Measurements from ENCODE around the gene E2F6.

GRCh38 chr2:11397513-11397912 lies 68.4 kb downstream of the E2F6 start:
- TF ChIP-seq CTCF (IDR thresholded peaks at IDR 0.05; ENCODE audit: borderline replicate concordance, extremely low read depth, low read length, poor library complexity, severe bottlenecking): no peak
- no peak for TF ChIP-seq EZH2 (IDR thresholded peaks at IDR 0.05; ENCODE audit: borderline replicate concordance, low read depth, low read length, severe bottlenecking)

Data from DND-41 (cell line).